DND-41 (cell line): ENCODE results near the gene NPFFR1.
"Not testable (repeated sequence)": the region's sequence is repeated elsewhere in the genome, so short reads cannot be mapped to it uniquely, and the experiment has no call there.

Experiments
- ATAC-seq: fragments of 200-7000 bp; cut with Tn5 transposase; 3 replicates; pipeline ENCODE4 v1.9.1; 2021; ENCODE audit warnings: low read depth; ENCODE audit not compliant: insufficient read depth
- DNase-seq: peaks from one replicate; pipeline ENCODE4 v3.0.0-alpha.2; 2020
- H2AFZ ChIP-seq: 2 replicates; pipeline ENCODE4 v1.6.0; 2012; ENCODE audit warnings: low read depth, low read length
- H3K27ac ChIP-seq: 2 replicates; pipeline ENCODE4 v1.5.1; 2012; ENCODE audit warnings: low read length, inconsistent platforms
- H3K27me3 ChIP-seq: fragments of 200-600 bp; sonication (generic); 2 replicates; pipeline ENCODE4 v1.6.0; 2012; ENCODE audit warnings: low read length, mild to moderate bottlenecking, inconsistent platforms; ENCODE audit not compliant: insufficient read depth, poor library complexity
- H3K36me3 ChIP-seq: 2 replicates; pipeline ENCODE4 v1.5.1; 2012; ENCODE audit warnings: low read length, inconsistent platforms; ENCODE audit not compliant: insufficient read depth
- H3K4me1 ChIP-seq: 2 replicates; pipeline ENCODE4 v1.5.1; 2012; ENCODE audit warnings: mild to moderate bottlenecking, low read length; ENCODE audit not compliant: insufficient read depth
- H3K4me2 ChIP-seq: 2 replicates; pipeline ENCODE4 v1.6.0; 2012; ENCODE audit warnings: mild to moderate bottlenecking, moderate library complexity, low read length, inconsistent platforms; ENCODE audit not compliant: insufficient read depth
- H3K4me3 ChIP-seq, 2 experiments: fragments of 200-600 bp in 1 of 2; shearing (Covaris generic) in 1 of 2; 2 replicates each; pipeline ENCODE4 v1.5.1; 2012 to 2016; ENCODE audit warnings: inconsistent platforms in 2 of 2, low read length in 2 of 2, mild to moderate bottlenecking in 2 of 2, low read depth in 1 of 2, moderate library complexity in 1 of 2
- H3K79me2 ChIP-seq: 2 replicates; pipeline ENCODE4 v1.6.0; 2012; ENCODE audit warnings: low read length, inconsistent platforms; ENCODE audit not compliant: insufficient read depth
- H3K9ac ChIP-seq: 2 replicates; pipeline ENCODE4 v1.6.0; 2012; ENCODE audit warnings: low read depth, mild to moderate bottlenecking, inconsistent platforms, low read length, moderate library complexity
- H3K9me3 ChIP-seq: 2 replicates; pipeline ENCODE4 v1.5.1; 2012; ENCODE audit warnings: low read length, moderate library complexity, mild to moderate bottlenecking, inconsistent platforms; ENCODE audit not compliant: insufficient read depth, severe bottlenecking
- H4K20me1 ChIP-seq: 2 replicates; pipeline ENCODE4 v1.6.0; 2012; ENCODE audit warnings: low read length; ENCODE audit not compliant: insufficient read depth
- EZH2 ChIP-seq: IDR thresholded peaks from 3 replicates; pipeline ENCODE4 v1.6.1; 2012; ENCODE audit warnings: borderline replicate concordance, low read depth, mild to moderate bottlenecking, moderate library complexity, low read length, inconsistent platforms; ENCODE audit not compliant: severe bottlenecking
- TF ChIP-seq, protein P1 (sequence below): IDR thresholded peaks from 2 replicates; pipeline ENCODE4 v1.5.1; 2012; ENCODE audit warnings: borderline replicate concordance, low read length, moderate library complexity, mild to moderate bottlenecking; ENCODE audit not compliant: poor library complexity, severe bottlenecking; ENCODE audit errors: extremely low read depth

NPFFR1 gene

DNA sequence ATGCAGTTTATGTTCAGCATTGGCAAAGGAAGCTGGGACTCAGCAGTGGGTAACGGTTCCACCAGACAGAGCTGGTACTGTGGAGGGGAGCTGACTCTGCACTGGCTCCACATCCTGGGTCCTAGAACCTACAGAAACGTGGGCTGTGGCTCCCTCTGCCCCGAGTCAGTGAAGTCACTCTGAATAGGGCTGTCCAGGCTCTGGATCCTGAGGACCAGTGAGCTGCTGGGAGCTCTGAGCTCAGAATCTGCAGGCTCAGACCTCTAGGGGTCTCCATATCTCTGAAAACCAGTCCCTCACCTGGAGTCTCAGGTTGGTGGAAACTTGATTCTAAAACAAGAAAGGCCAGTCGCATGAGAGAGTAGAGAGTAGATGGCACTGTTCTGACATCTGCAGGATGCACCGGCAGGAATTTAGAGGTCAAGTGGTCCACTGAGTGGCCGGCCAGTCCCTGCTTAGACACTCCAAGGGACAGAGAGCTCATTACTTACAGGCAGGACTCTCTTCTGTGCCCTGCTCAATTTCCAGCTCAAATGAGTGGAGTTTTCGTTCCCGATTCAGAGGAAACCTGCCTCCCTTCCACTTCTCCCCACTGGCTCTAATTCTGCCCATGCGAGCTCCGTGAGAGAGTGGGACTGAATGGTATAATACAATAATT lies 18.6 kb downstream of the NPFFR1 start:
- ATAC-seq (no peak), DNase-seq (no peak)
- Histone ChIP-seq H3K4me3 (no peak overlapping the region), H3K4me2 (no peak overlapping the region), H3K9ac (no peak overlapping the region), H3K4me1 (no peaks in the 10 kb centered on the region), H3K27me3 (peaks cover 6% of the 10 kb centered on the region), H3K36me3 (no peaks in the 10 kb centered on the region), H3K27ac (no peak overlapping the region), H4K20me1 (no peaks in the 10 kb centered on the region), H2AFZ (no peak overlapping the region), H3K9me3 (no peaks in the 10 kb centered on the region), H3K79me2 (no peaks in the 10 kb centered on the region)
- TF ChIP-seq, protein P1, sequence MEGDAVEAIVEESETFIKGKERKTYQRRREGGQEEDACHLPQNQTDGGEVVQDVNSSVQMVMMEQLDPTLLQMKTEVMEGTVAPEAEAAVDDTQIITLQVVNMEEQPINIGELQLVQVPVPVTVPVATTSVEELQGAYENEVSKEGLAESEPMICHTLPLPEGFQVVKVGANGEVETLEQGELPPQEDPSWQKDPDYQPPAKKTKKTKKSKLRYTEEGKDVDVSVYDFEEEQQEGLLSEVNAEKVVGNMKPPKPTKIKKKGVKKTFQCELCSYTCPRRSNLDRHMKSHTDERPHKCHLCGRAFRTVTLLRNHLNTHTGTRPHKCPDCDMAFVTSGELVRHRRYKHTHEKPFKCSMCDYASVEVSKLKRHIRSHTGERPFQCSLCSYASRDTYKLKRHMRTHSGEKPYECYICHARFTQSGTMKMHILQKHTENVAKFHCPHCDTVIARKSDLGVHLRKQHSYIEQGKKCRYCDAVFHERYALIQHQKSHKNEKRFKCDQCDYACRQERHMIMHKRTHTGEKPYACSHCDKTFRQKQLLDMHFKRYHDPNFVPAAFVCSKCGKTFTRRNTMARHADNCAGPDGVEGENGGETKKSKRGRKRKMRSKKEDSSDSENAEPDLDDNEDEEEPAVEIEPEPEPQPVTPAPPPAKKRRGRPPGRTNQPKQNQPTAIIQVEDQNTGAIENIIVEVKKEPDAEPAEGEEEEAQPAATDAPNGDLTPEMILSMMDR = peak; percentile 33
- TF ChIP-seq EZH2 = no peak

DNA sequence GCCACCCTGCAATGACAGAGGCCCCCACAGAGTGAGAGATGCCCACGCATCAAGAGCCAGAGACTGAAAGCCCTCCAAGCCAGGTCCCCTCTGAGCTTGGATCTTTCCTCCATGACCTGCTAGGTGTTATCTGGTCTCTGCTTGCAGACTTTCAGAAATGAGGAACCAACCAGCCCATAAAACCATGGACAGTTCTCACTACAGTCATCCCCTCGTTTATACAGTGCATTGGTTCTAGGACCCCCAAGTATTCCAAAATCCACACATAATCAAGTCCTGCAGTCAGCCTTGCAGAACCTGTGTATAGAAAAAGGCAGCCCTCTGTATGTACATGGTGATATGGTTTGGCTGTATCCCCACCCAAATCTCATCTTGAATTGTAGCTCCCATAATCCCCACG lies 23.1 kb downstream of the NPFFR1 start:
- Histone ChIP-seq H3K36me3 (no peaks in the 10 kb centered on the region), H3K4me3 (no peak overlapping the region), H3K9me3 (no peaks in the 10 kb centered on the region), H3K27ac (no peak overlapping the region), H4K20me1 (no peaks in the 10 kb centered on the region), H3K4me2 (no peak overlapping the region), H3K27me3 (peaks cover 11% of the 10 kb centered on the region), H3K79me2 (no peaks in the 10 kb centered on the region), H3K9ac (no peak overlapping the region), H3K4me1 (no peaks in the 10 kb centered on the region), H2AFZ (no peak overlapping the region)
- TF ChIP-seq, protein P1 = no peak
- TF ChIP-seq EZH2 = no peak
- ATAC-seq (no peak), DNase-seq (no peak)

DNA sequence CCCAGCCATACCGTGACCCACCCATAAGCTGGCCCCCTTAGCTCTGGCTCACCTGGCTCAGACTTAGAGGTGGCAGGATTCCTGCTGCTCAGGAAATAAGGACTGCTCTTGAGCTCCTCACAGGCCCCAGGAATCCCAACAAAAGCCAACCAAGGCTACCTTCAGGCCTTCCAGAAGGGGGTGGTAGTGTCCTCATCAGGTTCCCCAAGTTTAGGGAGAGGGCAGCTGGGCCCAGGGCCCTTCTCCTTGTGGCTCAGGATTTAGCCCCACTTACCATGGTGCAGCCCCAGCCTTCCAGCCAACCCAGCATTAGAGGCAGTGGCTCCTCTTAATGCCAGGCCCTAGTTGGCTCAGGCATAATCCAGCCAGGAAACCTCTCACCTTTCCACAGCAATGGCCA lies 23.5 kb downstream of the NPFFR1 start:
- ATAC-seq (no peak), DNase-seq (no peak)
- Histone ChIP-seq H3K9me3 (no peaks in the 10 kb centered on the region), H3K79me2 (no peaks in the 10 kb centered on the region), H3K27ac (no peak overlapping the region), H3K4me3 (no peak overlapping the region), H3K9ac (no peak overlapping the region), H3K4me1 (no peaks in the 10 kb centered on the region), H2AFZ (no peak overlapping the region), H3K27me3 (peaks cover 11% of the 10 kb centered on the region), H4K20me1 (no peaks in the 10 kb centered on the region), H3K4me2 (no peak overlapping the region), H3K36me3 (no peaks in the 10 kb centered on the region)
- TF ChIP-seq, protein P1 = no peak
- TF ChIP-seq EZH2 = no peak

DNA sequence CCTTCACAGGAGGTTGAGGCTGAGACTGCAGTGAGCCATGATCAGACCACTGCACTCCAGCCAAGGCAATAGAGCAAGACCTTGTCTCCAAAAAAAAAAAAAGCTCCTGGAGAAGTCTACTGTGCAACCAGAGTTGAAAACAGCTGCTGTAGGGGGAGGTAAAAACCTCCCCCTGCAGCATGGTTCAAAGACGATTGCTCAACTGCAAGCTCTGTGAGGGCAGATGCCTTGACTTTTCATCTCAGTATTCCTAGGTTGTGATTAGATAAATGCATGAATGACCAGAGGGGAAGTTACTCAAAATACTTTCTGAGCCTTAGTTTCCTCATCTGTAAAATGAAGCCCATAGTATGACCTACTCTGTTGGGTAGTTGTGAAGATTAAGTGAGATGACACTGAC lies 25.6 kb downstream of the NPFFR1 start:
- H3K79me2 ChIP-seq = no peaks in the 10 kb centered on the region
- H3K9me3 ChIP-seq = no peaks in the 10 kb centered on the region
- DNase-seq (no peak), ATAC-seq (no peak)
- no peak overlapping the region for H3K4me2 ChIP-seq
- H3K4me1 ChIP-seq = no peaks in the 10 kb centered on the region
- no peaks in the 10 kb centered on the region for H3K36me3 ChIP-seq
- H3K27me3 ChIP-seq = peaks cover 5% of the 10 kb centered on the region
- H3K27ac ChIP-seq = no peak overlapping the region
- H4K20me1 ChIP-seq = no peaks in the 10 kb centered on the region
- H3K4me3 ChIP-seq = no peak overlapping the region
- TF ChIP-seq EZH2 = no peak
- TF ChIP-seq, protein P1 = no peak
- no peak overlapping the region for H2AFZ ChIP-seq
- no peak overlapping the region for H3K9ac ChIP-seq

DNA sequence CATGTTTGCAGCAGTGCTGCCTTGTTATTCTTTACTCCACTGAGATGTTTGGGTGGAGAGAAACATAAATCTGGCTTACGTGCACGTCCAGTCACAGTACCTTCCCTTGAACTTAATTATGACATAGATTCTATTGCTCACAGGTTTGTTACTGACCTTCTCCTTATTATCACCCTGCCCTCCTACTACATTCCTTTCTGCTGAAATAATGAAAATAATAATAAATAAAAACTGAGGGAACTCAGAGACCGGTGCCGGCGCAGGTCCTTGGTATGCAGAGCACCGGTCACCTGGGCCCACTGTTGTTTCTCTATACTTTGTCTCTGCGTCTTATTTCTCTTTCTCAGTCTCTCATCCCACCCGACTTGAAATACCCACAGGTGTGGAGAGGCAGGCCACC lies 26.0 kb downstream of the NPFFR1 start:
- not testable (repeated sequence) for ATAC-seq, H3K4me3 ChIP-seq, H4K20me1 ChIP-seq, DNase-seq, H3K27ac ChIP-seq, H3K4me1 ChIP-seq, H2AFZ ChIP-seq, H3K27me3 ChIP-seq, H3K36me3 ChIP-seq, H3K9ac ChIP-seq, H3K4me2 ChIP-seq, H3K9me3 ChIP-seq, H3K79me2 ChIP-seq
